GM12892 (cell line): ENCODE measurements around the gene NCDN.

Experiments
- POLR2A ChIP-seq: IDR thresholded peaks from 2 replicates; pipeline ENCODE4 v1.6.1; 2011; ENCODE audit warnings: low read depth, low read length, control low read depth
- POLR2AphosphoS5 ChIP-seq: IDR thresholded peaks from 2 replicates; pipeline ENCODE4 v1.6.1; 2011; ENCODE audit warnings: low read depth, low read length, control low read depth
- TAF1 ChIP-seq: IDR thresholded peaks from 2 replicates; pipeline ENCODE4 v1.6.1; 2011; ENCODE audit warnings: low read depth, mild to moderate bottlenecking, control low read depth, low read length, borderline replicate concordance

DNA sequence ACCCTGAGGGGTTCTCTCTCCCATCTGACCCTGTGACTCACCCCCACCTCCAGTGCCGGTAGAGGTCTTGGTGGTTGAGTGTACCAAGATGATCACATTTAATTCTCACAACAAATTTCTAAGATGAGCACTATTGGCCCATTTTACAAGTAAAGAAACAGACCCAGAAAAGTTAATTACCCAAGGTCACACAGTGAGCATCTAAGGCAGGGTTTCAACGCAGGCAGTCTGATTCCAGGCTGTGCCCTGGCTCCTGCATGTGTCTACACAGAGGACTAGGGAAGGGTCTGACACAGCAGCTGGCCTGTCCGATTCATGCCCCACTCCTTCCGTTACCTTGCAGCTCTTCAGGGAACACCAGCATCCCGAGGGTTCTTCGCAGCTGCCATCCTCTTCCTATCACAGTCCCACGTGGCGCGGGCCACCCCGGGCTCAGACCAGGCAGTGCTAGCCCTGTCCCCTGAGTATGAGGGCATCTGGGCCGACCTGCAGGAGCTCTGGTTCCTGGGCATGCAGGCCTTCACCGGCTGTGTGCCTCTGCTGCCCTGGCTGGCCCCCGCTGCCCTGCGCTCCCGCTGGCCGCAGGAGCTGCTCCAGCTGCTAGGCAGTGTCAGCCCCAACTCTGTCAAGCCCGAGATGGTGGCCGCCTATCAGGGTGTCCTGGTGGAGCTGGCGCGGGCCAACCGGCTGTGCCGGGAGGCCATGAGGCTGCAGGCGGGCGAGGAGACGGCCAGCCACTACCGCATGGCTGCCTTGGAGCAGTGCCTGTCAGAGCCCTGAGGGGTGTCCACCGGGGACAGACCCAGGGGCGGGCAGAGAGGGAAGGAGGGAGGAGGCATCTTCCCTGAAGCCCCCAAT lies 7.5 kb downstream of the NCDN start:
- TF ChIP-seq POLR2AphosphoS5 (no peak), POLR2A (no peak), TAF1 (no peak)
